ENCODE measurements around the gene RTN3. TPM values are rescaled to one million over a fixed set of nuclear protein-coding genes. Genes with fewer than 3 reads are reported as not detected.

RTN3 gene
- total RNA-seq, 1 experiment from 2014 or later: 95.0 TPM

DNA sequence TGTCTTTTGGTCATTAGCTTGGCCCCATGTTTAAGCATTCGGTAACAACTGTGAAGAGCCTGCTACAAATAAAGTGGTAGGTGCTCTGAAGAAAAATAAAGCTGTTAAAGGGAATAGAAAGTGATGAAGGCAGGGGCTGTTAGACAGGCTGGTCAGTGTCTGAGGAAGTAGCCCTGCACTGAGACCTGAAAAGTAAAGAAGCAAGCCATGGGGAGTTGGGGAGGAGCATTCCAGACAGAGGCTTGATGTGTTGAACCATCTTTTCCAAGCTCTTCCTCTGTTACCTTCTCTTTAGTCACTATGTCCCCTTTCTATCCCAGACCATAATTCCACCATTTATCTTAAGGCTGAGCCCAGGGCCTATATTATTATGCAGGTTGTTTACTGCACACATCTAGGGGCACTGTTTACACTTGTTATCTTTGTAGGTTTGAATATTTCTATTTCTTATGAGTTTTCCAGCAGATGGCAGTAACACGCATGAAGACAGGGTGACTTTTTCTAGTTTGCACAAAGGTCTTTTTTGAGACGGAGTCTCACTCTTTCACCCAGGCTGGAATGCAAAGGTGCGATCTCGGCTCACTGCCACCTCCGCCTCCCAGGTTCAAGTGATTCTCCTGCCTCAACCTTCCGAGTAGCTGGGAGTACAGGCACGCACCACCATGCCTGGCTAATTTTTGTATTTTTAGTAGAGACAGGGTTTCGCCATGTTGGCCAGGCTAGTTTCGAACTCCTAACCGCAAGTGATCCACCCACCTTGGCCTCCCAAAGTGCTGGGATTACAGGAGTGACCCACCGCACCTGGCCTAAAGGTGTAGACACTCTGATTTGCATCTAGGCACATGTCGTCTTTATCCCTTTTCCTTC lies 64.2 kb downstream of the RTN3 start:
- ChIA-PET RAD21 (ENCODE audit: low non-redundant PET in 1 of 2, low total read pairs in 2 of 2, uncharacterized antibody in 2 of 2, unreplicated experiment in 2 of 2) (no interaction called here), CTCF (no interaction called here), POLR2A (no interaction called here)
- no peaks in the 10 kb centered on the region for H3K27me3 ChIP-seq (ENCODE audit: insufficient read depth, low read length)
- H3K9me3 ChIP-seq (ENCODE audit: control insufficient read depth in 1 of 2, insufficient read depth in 1 of 2, low read depth in 1 of 2, low read length in 2 of 2): no peaks in the 10 kb centered on the region
- H3K27ac ChIP-seq (ENCODE audit: low read depth, low read length): no peak overlapping the region
- no peaks in the 10 kb centered on the region for H3K4me1 ChIP-seq (ENCODE audit: control insufficient read depth in 1 of 2, insufficient read depth in 2 of 2, low read length in 2 of 2)
- no peak for DNase-seq (ENCODE audit: low read depth, low spot score)
- BruUV-seq (replicated peaks): no TSS peak
- intact Hi-C loops (cut with micrococcal nuclease): no loop called here
- H3K79me2 ChIP-seq (ENCODE audit: insufficient read depth, low read length): peaks cover 15% of the 10 kb centered on the region; the same call in 1 of the 2 replicates
- H3K4me3 ChIP-seq (replicated peaks in 1 of 2; ENCODE audit: low read depth in 1 of 2, low read length in 2 of 2): no peak overlapping the region
- H3K36me3 ChIP-seq (ENCODE audit: control insufficient read depth in 1 of 2, insufficient read depth in 2 of 2, low read length in 2 of 2): peaks cover 0 to 2% of the 10 kb centered on the region in 2 experiments; a peak in 1 of 4 replicates
- no peaks in the 10 kb centered on the region for H3K9me2 ChIP-seq (ENCODE audit: insufficient read depth)
- H2AFZ ChIP-seq (ENCODE audit: low read depth, low read length, poor library complexity, severe bottlenecking): no peak overlapping the region
- ATAC-seq: peak; percentile 85
- H3K4me2 ChIP-seq (ENCODE audit: low read length): no peak overlapping the region
- no peak overlapping the region for H3K9ac ChIP-seq (ENCODE audit: low read length)
- H4K20me1 ChIP-seq (ENCODE audit: insufficient read depth): no peaks in the 10 kb centered on the region
- TF ChIP-seq CTCF (IDR thresholded peaks at IDR 0.05 in 2 of 3, conservative IDR thresholded peaks at IDR 0.05 in 1 of 3; ENCODE audit: borderline replicate concordance in 1 of 3, insufficient read depth in 1 of 3, low read depth in 2 of 3, low read length in 2 of 3): peak in 2 of 3 experiments; percentile 29 to 31; a peak in 2 of 6 replicates
- no peak for TF ChIP-seq CBX3 (IDR thresholded peaks at IDR 0.05; ENCODE audit: low read depth)
- TF ChIP-seq RAD21 (IDR thresholded peaks at IDR 0.05; ENCODE audit: low read depth): peak; percentile 42; the same call in 1 of the 2 replicates

DNA sequence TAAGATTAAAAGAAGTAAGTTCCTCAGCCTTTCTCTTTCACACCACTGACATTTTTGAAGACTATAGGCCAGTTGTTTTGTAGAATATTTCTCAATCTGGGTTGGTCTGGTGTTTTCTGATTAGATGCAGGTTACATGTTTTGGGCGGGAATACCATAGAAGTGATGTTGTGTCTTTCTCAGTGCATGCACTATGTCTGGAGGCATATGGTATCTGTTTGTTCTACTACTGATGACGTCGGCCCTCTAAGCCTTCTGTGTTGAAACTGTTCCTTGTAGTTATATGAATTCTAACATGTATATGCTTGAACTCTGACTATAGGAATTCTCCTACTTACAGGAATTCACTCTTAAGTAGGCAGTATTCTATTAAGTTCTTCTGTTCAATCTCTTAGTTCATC lies 65.7 kb downstream of the RTN3 start:
- no peaks in the 10 kb centered on the region for H3K4me1 ChIP-seq (ENCODE audit: control insufficient read depth in 1 of 2, insufficient read depth in 2 of 2, low read length in 2 of 2)
- H3K79me2 ChIP-seq (ENCODE audit: insufficient read depth, low read length): peaks cover 12% of the 10 kb centered on the region; the same call in 1 of the 2 replicates
- no peaks in the 10 kb centered on the region for H4K20me1 ChIP-seq (ENCODE audit: insufficient read depth)
- CTCF ChIA-PET: no interaction called here
- H2AFZ ChIP-seq (ENCODE audit: low read depth, low read length, poor library complexity, severe bottlenecking): no peak overlapping the region
- BruUV-seq (replicated peaks): no TSS peak
- RAD21 ChIA-PET (ENCODE audit: low non-redundant PET in 1 of 2, low total read pairs in 2 of 2, uncharacterized antibody in 2 of 2, unreplicated experiment in 2 of 2): no interaction called here
- H3K4me2 ChIP-seq (ENCODE audit: low read length): no peak overlapping the region
- H3K9me2 ChIP-seq (ENCODE audit: insufficient read depth): no peaks in the 10 kb centered on the region
- no peaks in the 10 kb centered on the region for H3K9me3 ChIP-seq (ENCODE audit: control insufficient read depth in 1 of 2, insufficient read depth in 1 of 2, low read depth in 1 of 2, low read length in 2 of 2)
- no peaks in the 10 kb centered on the region for H3K27me3 ChIP-seq (ENCODE audit: insufficient read depth, low read length)
- peaks cover 0 to 4% of the 10 kb centered on the region in 2 experiments; a peak in 2 of 4 replicates for H3K36me3 ChIP-seq (ENCODE audit: control insufficient read depth in 1 of 2, insufficient read depth in 2 of 2, low read length in 2 of 2)
- H3K9ac ChIP-seq (ENCODE audit: low read length): no peak overlapping the region
- H3K4me3 ChIP-seq (replicated peaks in 1 of 2; ENCODE audit: low read depth in 1 of 2, low read length in 2 of 2): no peak overlapping the region
- H3K27ac ChIP-seq (ENCODE audit: low read depth, low read length): no peak overlapping the region
- POLR2A ChIA-PET: no interaction called here
- DNase-seq (ENCODE audit: low read depth, low spot score): no peak
- intact Hi-C loops (cut with micrococcal nuclease): no loop called here
- no peak for ATAC-seq
- TF ChIP-seq POLR2A (IDR thresholded peaks at IDR 0.05; ENCODE audit: borderline replicate concordance, extremely low read depth, insufficient read depth, insufficient read length): no peak
- no peak for TF ChIP-seq TCF7L2 (IDR thresholded peaks at IDR 0.05; ENCODE audit: borderline replicate concordance, extremely low read depth, insufficient read depth, insufficient read length)
- no peak for TF ChIP-seq SRF (IDR thresholded peaks at IDR 0.05; ENCODE audit: low read depth)
- no peak for TF ChIP-seq REST (IDR thresholded peaks at IDR 0.05; ENCODE audit: low read depth)
- no peak for TF ChIP-seq SP1 (IDR thresholded peaks at IDR 0.05; ENCODE audit: low read depth)
- no peak for TF ChIP-seq FOSL1 (IDR thresholded peaks at IDR 0.05; ENCODE audit: low read depth)
- no peak for TF ChIP-seq CEBPB (IDR thresholded peaks at IDR 0.05; ENCODE audit: low read depth)
- TF ChIP-seq EZH2phosphoT487 (IDR thresholded peaks at IDR 0.05; ENCODE audit: borderline replicate concordance): no peak
